Activated CD4-positive, alpha-beta T cell treated with anti-CD3 and anti-CD28 coated beads, Interleukin-2, Interleukin-4, amounts not matched to agents 100 ng/mL and 50 ng/mL, durations not matched to agents 16 hours and 8 hours (primary cell): ENCODE data around the gene DOC2A.
"Not testable (repeated sequence)": the region's sequence is repeated elsewhere in the genome, so short reads cannot be mapped to it uniquely, and the experiment has no call there.

Experiments
- DNase-seq: peaks from one replicate; pipeline ENCODE4 v3.0.0-alpha.2; 2020; ENCODE audit warnings: low spot score

The DOC2A gene

GRCh38 chr16:30010844-30011713, at the start of gene DOC2A:
Gene DOC2A, minus strand, starts transcription at chr16:30011027. Its CDS starts 805 bp downstream, at chr16:30010222.
- no peak for DNase-seq

- no peak for DNase-seq
Measured at GRCh38 chr16:30060346-30060745, 49.5 kb upstream of the DOC2A start.

GRCh38 chr16:30054959-30055553, 44.2 kb upstream of the DOC2A start:
- peak; percentile 55 for DNase-seq

GRCh38 chr16:30054451-30054850, 43.6 kb upstream of the DOC2A start:
- DNase-seq: no peak

- DNase-seq: no peak
Measured at GRCh38 chr16:30053376-30054015, 42.7 kb upstream of the DOC2A start.

GRCh38 chr16:30052671-30053372, 42.0 kb upstream of the DOC2A start:
- DNase-seq: peak; percentile 94

GRCh38 chr16:30051518-30051917, 40.7 kb upstream of the DOC2A start:
- no peak for DNase-seq

GRCh38 chr16:30049871-30050270, 39.0 kb upstream of the DOC2A start:
- no peak for DNase-seq

GRCh38 chr16:30046588-30046987, 35.8 kb upstream of the DOC2A start:
- no peak for DNase-seq

GRCh38 chr16:30046178-30046577, 35.4 kb upstream of the DOC2A start:
- DNase-seq: no peak

GRCh38 chr16:30041841-30042240, 31.0 kb upstream of the DOC2A start:
- DNase-seq: no peak

- not testable (repeated sequence) for DNase-seq
Measured at GRCh38 chr16:30040690-30041089, 29.9 kb upstream of the DOC2A start.

- DNase-seq: no peak
Measured at GRCh38 chr16:30040221-30040620, 29.4 kb upstream of the DOC2A start.

- DNase-seq: no peak
Measured at GRCh38 chr16:30033270-30033669, 22.4 kb upstream of the DOC2A start.

- peak; percentile 71 for DNase-seq
Measured at GRCh38 chr16:30032083-30032819, 21.4 kb upstream of the DOC2A start.

- no peak for DNase-seq
Measured at GRCh38 chr16:30031477-30031918, 20.7 kb upstream of the DOC2A start.

GRCh38 chr16:30030841-30031413, 20.1 kb upstream of the DOC2A start, which contains the start of gene TLCD3B:
Gene TLCD3B, minus strand, starts transcription at chr16:30031271. Its CDS starts 744 bp downstream, at chr16:30030527.
- DNase-seq: no peak

GRCh38 chr16:30030011-30030685, 19.3 kb upstream of the DOC2A start:
- no peak for DNase-seq

GRCh38 chr16:30028438-30029076, 17.7 kb upstream of the DOC2A start:
- no peak for DNase-seq
